ENCODE measurements around the gene SDE2. TPM values are rescaled to one million over a fixed set of nuclear protein-coding genes. Genes with fewer than 3 reads are reported as not detected.

SDE2 gene
- total and polyA plus RNA-seq, 2 donors (not counting 1 experiment from before 2014, with no cell fraction given), result 10.0 to 26.0 TPM

DNA sequence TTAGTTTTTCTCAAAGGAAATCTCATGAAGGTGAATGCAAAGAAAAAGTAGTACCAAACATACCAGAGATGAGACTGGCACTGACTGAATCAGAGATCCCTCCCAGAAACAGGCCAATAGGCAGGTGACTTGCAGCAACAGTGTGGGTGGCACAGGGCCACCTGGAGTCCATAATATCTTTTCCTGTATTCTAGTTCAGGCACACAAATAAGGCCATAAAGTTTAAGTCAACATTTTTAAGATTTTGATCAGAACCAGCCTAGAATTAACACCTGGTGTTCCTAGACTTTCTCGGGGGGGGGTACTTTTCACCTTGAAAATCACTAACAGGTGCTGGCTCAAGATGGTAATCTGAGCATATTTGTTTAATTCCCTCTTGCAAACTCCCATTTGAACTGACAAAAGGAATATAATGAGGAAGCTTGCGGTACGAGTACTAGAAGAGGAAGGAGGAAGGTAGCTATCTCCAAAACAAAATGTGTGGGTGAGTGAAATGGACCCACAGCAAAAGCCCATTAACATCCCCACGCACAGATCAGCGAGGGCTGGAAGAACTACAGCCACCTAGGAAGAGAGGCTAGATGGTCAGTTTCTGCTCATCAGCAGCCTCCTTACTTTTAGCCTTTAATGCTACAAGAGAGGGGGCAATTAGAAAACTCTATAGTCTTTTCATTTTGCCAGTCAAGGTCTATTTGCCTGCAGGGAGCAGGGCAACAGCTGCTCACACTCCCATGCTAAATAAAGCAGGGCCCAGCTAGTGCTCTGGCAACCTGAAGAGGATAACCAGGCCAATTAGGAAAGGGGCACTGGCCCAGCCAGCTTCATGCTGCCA, 18.9 kb downstream of the SDE2 start:
- H3K27ac Mint-ChIP-seq, result no peak overlapping the region
- Histone ChIP-seq H3K79me2 (ENCODE audit: control insufficient read depth, insufficient read depth, low read length) (peaks cover 14% of the 10 kb centered on the region), H2AFZ (ENCODE audit: insufficient read depth, low read depth, low read length, poor library complexity, severe bottlenecking) (no peak overlapping the region), H3K9ac (ENCODE audit: low read length) (no peak overlapping the region), H3K9me3 (ENCODE audit: control extremely low read depth in 1 of 3, control insufficient read depth in 2 of 3, insufficient read depth in 1 of 3, low read length in 2 of 3) (no peaks in the 10 kb centered on the region), H3K4me3 (ENCODE audit: control extremely low read depth in 1 of 5, extremely low read depth in 1 of 5, insufficient read depth in 1 of 5, low read depth in 2 of 5, low read length in 4 of 5) (no peak overlapping the region), H4K20me1 (ENCODE audit: control insufficient read depth, insufficient read depth, low read length, poor library complexity, severe bottlenecking) (no peaks in the 10 kb centered on the region), H3K36me3 (replicated peaks in 1 of 2; ENCODE audit: control extremely low read depth in 1 of 2, control insufficient read depth in 1 of 2, extremely low read depth in 1 of 2, insufficient read depth in 2 of 2, low read length in 1 of 2) (peaks cover 4 to 41% of the 10 kb centered on the region in 2 experiments), H3K4me1 (ENCODE audit: control insufficient read depth in 2 of 2, insufficient read depth in 2 of 2, low read length in 2 of 2) (peaks cover 16 to 23% of the 10 kb centered on the region in 2 donors), H3K27ac (ENCODE audit: low read length in 2 of 2) (no peak overlapping the region), H3K4me2 (replicated peaks; ENCODE audit: low read depth, low read length, poor library complexity, severe bottlenecking) (no peak overlapping the region), H3K27me3 (replicated peaks in 1 of 4; ENCODE audit: control extremely low read depth in 1 of 4, control insufficient read depth in 3 of 4, insufficient read depth in 4 of 4, low read length in 3 of 4) (no peaks in the 10 kb centered on the region)
- H3K27me3 Mint-ChIP-seq, result no peaks in the 10 kb centered on the region
- no peak overlapping the region for H3K4me3 Mint-ChIP-seq
- H3K9me3 Mint-ChIP-seq (ENCODE audit: insufficient read depth), result no peaks in the 10 kb centered on the region
- no CpG with 5 or more reads among the region's 5 CpGs for WGBS (ENCODE audit: insufficient coverage)
- ChIA-PET CTCF (interaction anchor here (1.5 to 3.9 kb wide), 8 partner anchors 7 to 661 kb away, joined by 4 to 46 read pairs (median 16); no protein-coding TSS in a partner anchor), POLR2A (no interaction called here)
- H3K4me1 Mint-ChIP-seq, result peaks cover 25% of the 10 kb centered on the region
- TF ChIP-seq, protein P1, sequence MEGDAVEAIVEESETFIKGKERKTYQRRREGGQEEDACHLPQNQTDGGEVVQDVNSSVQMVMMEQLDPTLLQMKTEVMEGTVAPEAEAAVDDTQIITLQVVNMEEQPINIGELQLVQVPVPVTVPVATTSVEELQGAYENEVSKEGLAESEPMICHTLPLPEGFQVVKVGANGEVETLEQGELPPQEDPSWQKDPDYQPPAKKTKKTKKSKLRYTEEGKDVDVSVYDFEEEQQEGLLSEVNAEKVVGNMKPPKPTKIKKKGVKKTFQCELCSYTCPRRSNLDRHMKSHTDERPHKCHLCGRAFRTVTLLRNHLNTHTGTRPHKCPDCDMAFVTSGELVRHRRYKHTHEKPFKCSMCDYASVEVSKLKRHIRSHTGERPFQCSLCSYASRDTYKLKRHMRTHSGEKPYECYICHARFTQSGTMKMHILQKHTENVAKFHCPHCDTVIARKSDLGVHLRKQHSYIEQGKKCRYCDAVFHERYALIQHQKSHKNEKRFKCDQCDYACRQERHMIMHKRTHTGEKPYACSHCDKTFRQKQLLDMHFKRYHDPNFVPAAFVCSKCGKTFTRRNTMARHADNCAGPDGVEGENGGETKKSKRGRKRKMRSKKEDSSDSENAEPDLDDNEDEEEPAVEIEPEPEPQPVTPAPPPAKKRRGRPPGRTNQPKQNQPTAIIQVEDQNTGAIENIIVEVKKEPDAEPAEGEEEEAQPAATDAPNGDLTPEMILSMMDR (IDR thresholded peaks at IDR 0.05), result no peak
- no peak for TF ChIP-seq EZH2 (IDR thresholded peaks at IDR 0.05; ENCODE audit: borderline replicate concordance, insufficient read depth, low read depth, low read length, poor library complexity, severe bottlenecking)
- intact Hi-C loops (cut with micrococcal nuclease), result no loop called here
- ATAC-seq (ENCODE audit: low read depth) (no peak), DNase-seq (no peak)

- no peak overlapping the region for H3K27ac Mint-ChIP-seq
- Histone ChIP-seq H3K27me3 (replicated peaks in 1 of 4; ENCODE audit: control extremely low read depth in 1 of 4, control insufficient read depth in 3 of 4, insufficient read depth in 4 of 4, low read length in 3 of 4) (no peaks in the 10 kb centered on the region), H3K4me3 (ENCODE audit: control extremely low read depth in 1 of 5, extremely low read depth in 1 of 5, insufficient read depth in 1 of 5, low read depth in 2 of 5, low read length in 4 of 5) (no peak overlapping the region), H3K9me3 (ENCODE audit: control extremely low read depth in 1 of 3, control insufficient read depth in 2 of 3, insufficient read depth in 1 of 3, low read length in 2 of 3) (no peaks in the 10 kb centered on the region), H2AFZ (ENCODE audit: insufficient read depth, low read depth, low read length, poor library complexity, severe bottlenecking) (no peak overlapping the region), H3K9ac (ENCODE audit: low read length) (no peak overlapping the region), H3K4me1 (ENCODE audit: control insufficient read depth in 2 of 2, insufficient read depth in 2 of 2, low read length in 2 of 2) (peaks cover 16 to 23% of the 10 kb centered on the region in 2 donors), H3K4me2 (replicated peaks; ENCODE audit: low read depth, low read length, poor library complexity, severe bottlenecking) (no peak overlapping the region), H3K79me2 (ENCODE audit: control insufficient read depth, insufficient read depth, low read length) (peaks cover 12% of the 10 kb centered on the region), H3K36me3 (replicated peaks in 1 of 2; ENCODE audit: control extremely low read depth in 1 of 2, control insufficient read depth in 1 of 2, extremely low read depth in 1 of 2, insufficient read depth in 2 of 2, low read length in 1 of 2) (peaks cover 0 to 35% of the 10 kb centered on the region in 2 experiments), H4K20me1 (ENCODE audit: control insufficient read depth, insufficient read depth, low read length, poor library complexity, severe bottlenecking) (no peaks in the 10 kb centered on the region), H3K27ac (ENCODE audit: low read length in 2 of 2) (no peak overlapping the region)
- intact Hi-C loops (cut with micrococcal nuclease), result loop anchor here (5.0 kb wide), 1 partner anchor 132 kb away; no protein-coding TSS in a partner anchor
- CTCF ChIA-PET, result interaction anchor here (1.5 to 3.9 kb wide), 11 partner anchors 8 to 660 kb away, joined by 4 to 46 read pairs (median 15); no protein-coding TSS in a partner anchor
- H3K4me3 Mint-ChIP-seq, result no peak overlapping the region
- TF ChIP-seq EZH2 (IDR thresholded peaks at IDR 0.05; ENCODE audit: borderline replicate concordance, insufficient read depth, low read depth, low read length, poor library complexity, severe bottlenecking), result no peak
- TF ChIP-seq, protein P1 (IDR thresholded peaks at IDR 0.05), result no peak
- POLR2A ChIA-PET, result no interaction called here
- H3K9me3 Mint-ChIP-seq (ENCODE audit: insufficient read depth), result no peaks in the 10 kb centered on the region
- ATAC-seq (ENCODE audit: low read depth) (no peak), DNase-seq (no peak)
- WGBS (ENCODE audit: insufficient coverage), result no CpG with 5 or more reads among the region's 1 CpG
- H3K4me1 Mint-ChIP-seq, result peaks cover 25% of the 10 kb centered on the region
- H3K27me3 Mint-ChIP-seq, result no peaks in the 10 kb centered on the region
Measured at GRCh38 chr1:225979421-225979820, 19.7 kb downstream of the SDE2 start.

Measured in B cell (primary cell).